COLO829 (cell line): ENCODE results near the gene ARMCX4.
"Not testable (repeated sequence)": the region's sequence is repeated elsewhere in the genome, so short reads cannot be mapped to it uniquely, and the experiment has no call there.

Experiments
- DNase-seq: peaks from one replicate; pipeline ENCODE4 v3.0.0; 2012; ENCODE audit warnings: low spot score

Gene ARMCX4

DNA sequence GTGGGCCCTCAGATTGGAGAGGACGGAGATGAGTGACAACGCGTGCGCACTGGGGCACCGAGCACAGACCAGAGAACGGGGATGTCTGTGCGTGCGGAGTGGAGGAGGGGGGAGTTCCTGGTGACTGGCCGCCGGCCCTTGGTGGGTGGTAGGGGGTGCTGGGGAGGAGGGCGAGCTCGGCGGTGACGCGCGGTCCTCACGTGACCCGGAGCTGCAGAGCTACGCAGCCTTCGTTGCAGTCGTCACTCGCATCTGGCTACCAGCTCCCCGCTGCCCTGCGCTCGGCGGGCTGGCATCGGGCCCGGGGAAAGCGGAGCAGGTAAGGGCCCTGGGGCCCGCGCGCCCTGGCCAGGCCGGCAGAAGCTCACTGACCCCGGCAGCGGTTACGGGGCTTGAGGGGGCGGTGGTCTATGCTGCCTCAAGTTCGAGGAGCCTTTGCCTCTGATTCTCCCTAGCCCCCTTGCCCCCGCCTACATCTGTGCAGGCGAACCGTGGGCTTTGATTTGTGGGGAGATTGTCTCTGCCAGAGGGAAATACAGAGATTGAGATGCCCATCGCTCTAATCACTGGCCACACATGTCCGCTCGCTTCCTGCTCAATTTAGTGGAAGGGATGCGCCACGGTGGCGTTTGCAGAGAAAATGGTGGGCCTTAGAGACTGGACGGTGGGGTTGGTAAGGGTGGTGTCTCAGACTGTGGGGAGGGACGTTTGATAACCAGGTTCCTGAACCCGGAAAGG lies at the start of gene ARMCX4:
Gene ARMCX4, plus strand, starts transcription at position 245 of the 738 bp plus-strand sequence. CDS start 3,134 bp downstream, outside the sequence.
- no peak for DNase-seq

- DNase-seq = no peak
Observed at GRCh38 chrX:101442085-101442484, 43.2 kb upstream of the ARMCX4 start.

DNA sequence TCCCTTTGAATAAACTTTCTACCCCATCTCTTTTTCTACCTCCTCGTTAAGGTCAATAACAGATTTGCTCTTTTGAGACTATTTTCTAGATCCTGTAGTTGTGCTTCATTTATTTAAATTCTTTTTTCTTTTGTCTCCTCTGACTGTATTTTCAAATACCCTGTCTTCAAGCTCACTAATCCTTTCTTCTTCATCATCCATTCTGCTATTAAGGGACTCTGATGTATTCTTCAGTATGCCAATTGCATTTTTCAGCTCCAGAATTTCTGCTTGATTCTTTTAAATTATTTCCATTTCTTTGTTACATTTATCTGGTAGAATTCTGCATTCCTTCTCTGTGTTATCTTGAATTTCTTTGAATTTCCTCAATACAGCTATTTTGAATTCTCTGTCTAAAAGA lies 36.0 kb upstream of the ARMCX4 start:
- no peak for DNase-seq

DNA sequence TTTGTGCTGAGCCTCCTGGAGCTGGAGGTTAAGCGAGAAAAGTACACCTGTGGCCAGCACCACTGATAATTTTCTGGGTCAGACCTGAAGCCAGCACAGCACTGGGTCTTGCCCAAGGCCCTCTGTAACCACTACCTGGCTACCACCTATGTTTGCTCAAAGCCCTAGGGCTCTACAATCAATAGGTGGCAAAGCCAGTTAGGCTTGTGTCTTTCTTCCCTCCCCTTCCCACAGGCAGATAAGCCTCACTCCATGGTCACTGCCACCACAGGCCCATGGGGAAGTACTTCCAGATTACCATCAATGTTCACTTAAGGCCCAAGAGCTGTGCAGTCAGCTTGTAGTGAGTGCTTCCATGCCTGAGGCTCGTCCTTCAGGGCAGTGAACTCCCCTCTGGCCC lies 35.2 kb upstream of the ARMCX4 start:
- DNase-seq = no peak

DNA sequence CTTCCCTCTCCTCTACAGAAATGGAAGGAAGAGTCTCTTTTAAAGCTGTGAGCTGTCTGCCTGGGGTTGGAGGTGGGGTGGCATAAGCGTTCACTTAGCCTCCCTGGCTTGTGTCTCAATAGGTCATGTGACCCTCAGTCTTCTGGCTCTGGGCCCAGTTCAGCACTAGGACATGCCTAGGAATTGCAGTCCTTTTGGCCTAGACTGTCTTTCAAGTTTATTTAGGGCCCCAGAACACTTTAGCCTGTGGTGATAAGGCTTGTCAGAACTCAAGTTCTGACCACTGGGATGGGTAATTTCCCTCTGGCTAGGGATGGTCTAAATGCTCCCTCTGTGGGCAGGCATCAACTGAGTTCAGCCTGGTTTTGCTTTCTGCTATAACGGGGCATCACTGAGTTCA lies 34.3 kb upstream of the ARMCX4 start:
- no peak for DNase-seq

- no peak for DNase-seq
Observed at GRCh38 chrX:101452056-101452455, 33.2 kb upstream of the ARMCX4 start.

DNA sequence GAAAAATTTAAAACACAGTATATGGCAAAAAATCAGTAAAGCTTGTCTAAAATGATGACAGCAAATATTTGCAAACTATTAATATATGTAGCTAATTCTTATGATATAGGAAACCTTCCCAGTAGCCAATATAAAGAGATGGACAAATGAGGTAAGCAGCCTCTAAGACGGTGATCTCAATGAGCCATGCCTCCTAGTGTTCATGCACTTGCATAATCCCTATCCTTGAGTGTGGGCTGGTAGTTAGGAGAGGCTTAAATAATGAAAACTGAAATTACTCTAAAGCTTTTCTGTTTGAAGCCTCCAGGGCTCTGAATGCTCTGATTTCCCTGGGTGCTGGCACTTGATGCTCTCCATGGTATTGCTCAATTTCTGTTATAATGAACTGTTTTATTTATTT lies 24.6 kb upstream of the ARMCX4 start:
- DNase-seq = no peak

GRCh38 chrX:101462892-101463291 lies 22.4 kb upstream of the ARMCX4 start:
- DNase-seq = peak; percentile 24

- DNase-seq = no peak
Observed at GRCh38 chrX:101478366-101478765, 6.9 kb upstream of the ARMCX4 start.

DNA sequence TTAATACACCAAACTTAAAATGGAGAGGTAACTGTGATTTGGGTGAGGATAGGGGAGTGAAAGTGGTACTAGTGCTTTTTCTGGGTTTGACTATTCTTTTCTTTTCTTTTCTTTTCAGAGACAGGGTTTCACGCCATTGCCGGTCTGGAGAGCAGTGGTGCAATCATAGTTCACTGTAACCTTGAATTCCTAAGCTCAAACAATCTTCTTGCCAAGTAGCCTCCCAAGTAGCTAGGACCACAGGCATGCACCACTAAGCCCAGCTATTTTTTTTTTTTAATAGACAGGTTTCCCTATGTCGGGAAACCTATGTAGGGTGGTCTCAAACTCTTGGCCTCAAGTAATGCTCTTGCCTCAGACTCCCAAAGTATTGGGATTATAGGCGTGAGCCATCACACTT lies 3.0 kb upstream of the ARMCX4 start:
- DNase-seq = no peak

GRCh38 chrX:101483705-101484104 lies 1.6 kb upstream of the ARMCX4 start:
- no peak for DNase-seq

- DNase-seq = no peak
Observed at GRCh38 chrX:101484135-101484534, 1.1 kb upstream of the ARMCX4 start.

DNA sequence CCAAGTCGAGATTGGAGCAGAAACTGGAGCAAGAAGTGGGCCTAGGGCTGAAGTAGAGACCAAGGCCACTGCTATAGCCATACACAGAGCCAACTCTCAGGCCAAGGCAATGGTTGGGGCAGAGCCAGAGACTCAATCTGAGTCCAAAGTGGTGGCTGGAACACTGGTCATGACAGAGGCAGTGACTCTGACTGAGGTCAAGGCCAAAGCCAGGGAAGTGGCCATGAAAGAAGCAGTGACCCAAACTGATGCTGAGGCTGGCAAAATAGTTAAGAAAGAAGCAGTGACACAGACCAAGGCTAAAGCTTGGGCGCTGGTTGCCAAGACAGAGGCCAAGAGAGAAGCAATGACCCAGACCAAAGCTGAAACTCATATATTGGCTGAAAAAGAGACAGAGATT lies 3.5 kb downstream of the ARMCX4 start:
- DNase-seq = no peak

DNA sequence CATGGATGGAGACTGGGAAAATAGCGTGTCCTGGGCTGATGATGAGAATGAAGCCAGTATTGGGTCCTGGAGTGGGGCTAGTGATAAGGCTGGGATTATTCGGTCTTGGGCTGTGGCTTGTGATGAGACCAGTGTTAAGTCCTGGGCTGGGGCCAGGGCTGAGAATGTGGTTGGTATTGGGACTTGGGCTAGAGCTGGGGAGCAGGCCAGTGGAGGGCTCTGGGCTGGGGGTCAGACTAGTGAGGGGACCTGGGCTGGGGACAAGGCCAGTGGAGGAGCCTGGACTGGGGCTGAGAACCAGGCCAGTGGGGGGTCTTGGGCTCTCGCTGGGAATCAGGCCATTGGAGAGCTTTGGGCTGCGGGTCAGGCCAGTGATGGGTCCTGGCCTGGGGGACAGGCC lies 6.7 kb downstream of the ARMCX4 start:
- no peak for DNase-seq

- no peak for DNase-seq
Observed at GRCh38 chrX:101493225-101493624, 8.0 kb downstream of the ARMCX4 start.

DNA sequence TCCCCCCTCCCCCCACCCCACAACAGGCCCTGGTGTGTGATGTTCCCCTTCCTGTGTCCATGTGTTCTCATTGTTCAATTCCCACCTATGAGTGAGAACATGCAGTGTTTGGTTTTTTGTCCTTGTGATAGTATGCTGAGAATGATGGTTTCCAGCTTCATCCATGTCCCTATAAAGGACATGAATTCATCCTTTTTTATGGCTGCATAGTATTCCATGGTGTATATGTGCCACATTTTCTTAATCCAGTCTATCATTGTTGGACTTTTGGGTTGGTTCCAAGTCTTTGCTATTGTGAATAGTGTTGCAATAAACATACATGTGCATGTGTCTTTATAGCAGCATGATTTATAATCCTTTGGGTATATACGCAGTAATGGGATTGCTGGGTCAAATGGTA lies 17.7 kb downstream of the ARMCX4 start:
- not testable (repeated sequence) for DNase-seq

DNA sequence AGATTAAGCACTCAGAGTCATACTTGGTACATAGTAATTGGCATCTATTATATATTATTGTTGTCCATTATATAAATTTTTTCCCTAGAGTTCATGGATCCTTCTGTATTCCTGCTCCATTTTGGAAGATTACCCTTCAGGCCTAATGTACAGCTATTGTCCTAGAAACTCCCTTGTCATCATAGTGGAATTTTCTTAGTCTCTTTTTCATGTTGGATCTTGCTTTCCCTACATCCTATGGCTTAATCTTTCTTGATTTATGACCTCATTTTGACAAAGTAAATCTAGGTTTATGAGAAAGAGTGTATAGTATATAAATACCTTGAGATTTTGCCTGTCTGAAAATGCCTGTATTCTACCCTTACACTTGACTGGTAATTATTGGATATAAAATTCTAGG lies 22.1 kb downstream of the ARMCX4 start:
- DNase-seq = no peak

DNA sequence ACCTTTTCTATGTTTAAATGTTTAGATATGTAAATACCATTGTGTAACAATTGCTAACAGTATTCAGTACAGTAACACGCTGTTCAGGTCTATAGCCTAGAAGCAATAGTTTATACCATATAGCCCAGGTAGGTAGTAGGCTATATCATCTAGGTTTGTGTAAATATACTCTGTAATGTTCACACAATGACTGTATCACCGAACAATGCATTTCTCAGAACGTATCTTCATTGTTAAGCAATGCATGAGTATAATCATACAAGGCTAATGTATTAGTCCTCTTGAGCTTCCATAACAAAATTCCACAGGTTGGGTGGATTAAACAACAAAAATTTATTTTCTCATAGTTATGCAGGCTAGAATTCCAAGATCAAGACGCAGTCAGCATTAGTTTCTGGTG lies 22.7 kb downstream of the ARMCX4 start:
- no peak for DNase-seq

- DNase-seq = no peak
Observed at GRCh38 chrX:101530944-101531343, 45.7 kb downstream of the ARMCX4 start.
